ENCODE data around the gene CASKIN2.

GRCh38 chr17:75505640-75506039 is 9.7 kb downstream of the CASKIN2 start:
- no peak for TF ChIP-seq CTCF (IDR thresholded peaks at IDR 0.05)
- TF ChIP-seq POLR2A (IDR thresholded peaks at IDR 0.05) = no peak
- no peak for TF ChIP-seq POLR2AphosphoS5 (IDR thresholded peaks at IDR 0.05)

All from upper lobe of left lung (tissue), 4 donors.